B cell (primary cell): ENCODE data around the gene SORL1.

Experiments
- EZH2 ChIP-seq: IDR thresholded peaks from 2 replicates; pipeline ENCODE4 v1.6.1; 2012; ENCODE audit warnings: borderline replicate concordance, low read depth, mild to moderate bottlenecking, moderate library complexity, low read length; ENCODE audit not compliant: insufficient read depth, poor library complexity, severe bottlenecking
- TF ChIP-seq, protein P1 (sequence below): fragments of 200-600 bp; IDR thresholded peaks from one replicate; pipeline ENCODE4 v1.8.0; 2022; ENCODE audit warnings: antibody characterized with exemption, mild to moderate bottlenecking

DNA sequence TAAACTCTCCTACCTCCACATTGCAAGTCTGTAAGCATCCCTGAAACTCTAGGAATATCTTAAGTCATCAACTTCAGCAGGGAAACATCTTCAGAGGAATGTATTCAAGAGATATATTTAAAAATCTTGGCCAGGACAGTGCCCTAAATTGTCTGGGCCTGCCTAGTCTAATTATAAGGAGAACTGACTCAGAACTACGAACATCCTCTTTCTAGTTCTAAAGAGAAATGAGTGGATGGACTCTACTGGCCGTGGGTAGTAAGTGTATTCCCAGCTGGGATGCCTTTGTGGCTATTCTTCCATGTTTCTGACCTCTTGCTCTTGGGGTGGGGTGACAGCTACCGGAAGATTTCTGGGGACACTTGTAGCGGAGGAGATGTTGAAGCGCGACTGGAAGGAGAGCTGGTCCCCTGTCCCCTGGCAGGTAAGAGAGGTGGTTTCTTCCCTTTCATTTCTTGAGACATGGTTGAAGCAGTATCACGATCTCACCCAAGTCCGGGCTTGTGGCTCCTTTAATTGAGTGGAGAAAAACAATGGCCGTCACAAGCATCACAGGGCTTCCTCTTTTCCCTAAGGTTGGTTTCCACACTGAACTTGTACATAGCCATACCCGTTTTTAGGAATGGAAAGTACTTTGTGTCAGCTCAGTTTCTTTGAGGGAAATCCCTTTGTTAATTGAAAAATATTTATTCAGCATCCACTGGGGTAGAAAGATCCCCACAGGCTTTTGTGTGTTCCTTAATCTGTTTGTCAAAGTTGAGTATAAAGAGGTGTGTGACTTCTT, 98.3 kb downstream of the SORL1 start:
- TF ChIP-seq, protein P1, sequence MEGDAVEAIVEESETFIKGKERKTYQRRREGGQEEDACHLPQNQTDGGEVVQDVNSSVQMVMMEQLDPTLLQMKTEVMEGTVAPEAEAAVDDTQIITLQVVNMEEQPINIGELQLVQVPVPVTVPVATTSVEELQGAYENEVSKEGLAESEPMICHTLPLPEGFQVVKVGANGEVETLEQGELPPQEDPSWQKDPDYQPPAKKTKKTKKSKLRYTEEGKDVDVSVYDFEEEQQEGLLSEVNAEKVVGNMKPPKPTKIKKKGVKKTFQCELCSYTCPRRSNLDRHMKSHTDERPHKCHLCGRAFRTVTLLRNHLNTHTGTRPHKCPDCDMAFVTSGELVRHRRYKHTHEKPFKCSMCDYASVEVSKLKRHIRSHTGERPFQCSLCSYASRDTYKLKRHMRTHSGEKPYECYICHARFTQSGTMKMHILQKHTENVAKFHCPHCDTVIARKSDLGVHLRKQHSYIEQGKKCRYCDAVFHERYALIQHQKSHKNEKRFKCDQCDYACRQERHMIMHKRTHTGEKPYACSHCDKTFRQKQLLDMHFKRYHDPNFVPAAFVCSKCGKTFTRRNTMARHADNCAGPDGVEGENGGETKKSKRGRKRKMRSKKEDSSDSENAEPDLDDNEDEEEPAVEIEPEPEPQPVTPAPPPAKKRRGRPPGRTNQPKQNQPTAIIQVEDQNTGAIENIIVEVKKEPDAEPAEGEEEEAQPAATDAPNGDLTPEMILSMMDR: no peak
- no peak for TF ChIP-seq EZH2
